HEK293 (cell line): ENCODE data around the gene SULF2.

Source experiments
- CTCF ChIA-PET: fragments of 350-600 bp; formaldehyde crosslinking; extraction: SDS; loops from one replicate; lab custom pipeline; 2021; ENCODE audit warnings: antibody characterized with exemption; lab: Yijun Ruan, JAX
- POLR2A ChIA-PET: fragments of 300-600 bp; formaldehyde crosslinking; extraction: SDS; loops from one replicate; lab custom pipeline; 2020; ENCODE audit warnings: antibody characterized with exemption, inconsistent platforms; lab: Yijun Ruan, JAX
- H3K27ac ChIP-seq: fragments of 200-500 bp; sonication (Bioruptor generic); 2 replicates; pipeline ENCODE4 v1.5.1; 2014; ENCODE audit warnings: low read depth, low read length, control low read depth, inconsistent platforms; ENCODE audit errors: extremely low read depth
- H3K36me3 ChIP-seq, 2 experiments: fragments of 200-500 bp in 1 of 2; sonication (Bioruptor generic) in 1 of 2; 1 replicate in 1 of 2; 2 replicates in 1 of 2; pipeline ENCODE4 v1.5.1; 2014 to 2017; ENCODE audit warnings: inconsistent platforms in 2 of 2, low read length in 2 of 2; ENCODE audit not compliant: control insufficient read depth in 2 of 2, insufficient read depth in 1 of 2
- H3K4me1 ChIP-seq: fragments of 200-500 bp; sonication (Bioruptor generic); 2 replicates; pipeline ENCODE4 v1.5.1; 2014; ENCODE audit warnings: mild to moderate bottlenecking, low read length, inconsistent platforms; ENCODE audit not compliant: control insufficient read depth, insufficient read depth
- H3K4me3 ChIP-seq: 2 replicates; pipeline ENCODE4 v1.5.1; 2011; ENCODE audit warnings: low read depth, mild to moderate bottlenecking, control low read depth, low read length, moderate library complexity
- H3K9me3 ChIP-seq: fragments of 200-500 bp; sonication (Bioruptor generic); 2 replicates; pipeline ENCODE4 v1.5.1; 2014; ENCODE audit warnings: low read depth, low read length, inconsistent platforms; ENCODE audit not compliant: control insufficient read depth, insufficient read depth
- FEZF1 ChIP-seq: fragments of 450-650 bp; formaldehyde crosslinking; IDR thresholded peaks from 2 replicates; pipeline ENCODE4 v1.5.1; 2016; ENCODE audit warnings: missing biosample characterization, missing genetic modification characterization
- IKZF3 ChIP-seq: fragments of 450-650 bp; IDR thresholded peaks from 2 replicates; pipeline ENCODE4 v1.5.0; 2018; ENCODE audit warnings: missing biosample characterization, mild to moderate bottlenecking, missing genetic modification characterization, moderate library complexity
- KLF8 ChIP-seq: fragments of 450-650 bp; formaldehyde crosslinking; IDR thresholded peaks from 2 replicates; pipeline ENCODE4 v1.5.1; 2016; ENCODE audit warnings: missing biosample characterization, missing genetic modification characterization
- PRDM6 ChIP-seq: fragments of 450-650 bp; formaldehyde crosslinking; IDR thresholded peaks from 2 replicates; pipeline ENCODE4 v1.5.1; 2017; ENCODE audit warnings: missing biosample characterization, missing genetic modification characterization
- SCRT1 ChIP-seq: fragments of 450-650 bp; formaldehyde crosslinking; IDR thresholded peaks from 2 replicates; pipeline ENCODE4 v1.5.1; 2016; ENCODE audit warnings: missing biosample characterization, missing genetic modification characterization, borderline replicate concordance
- SP2 ChIP-seq: fragments of 450-650 bp; formaldehyde crosslinking; IDR thresholded peaks from 2 replicates; pipeline ENCODE4 v1.5.1; 2016; ENCODE audit warnings: missing biosample characterization, missing genetic modification characterization
- ZBTB17 ChIP-seq: fragments of 450-650 bp; formaldehyde crosslinking; IDR thresholded peaks from 2 replicates; pipeline ENCODE4 v1.5.1; 2016; ENCODE audit warnings: missing biosample characterization, missing genetic modification characterization
- ZFHX2 ChIP-seq: fragments of 450-650 bp; formaldehyde crosslinking; conservative IDR thresholded peaks from 2 replicates; pipeline ENCODE4 v1.5.1; 2016; ENCODE audit warnings: missing biosample characterization, missing genetic modification characterization
- ZIC2 ChIP-seq: fragments of 450-650 bp; formaldehyde crosslinking; IDR thresholded peaks from 2 replicates; pipeline ENCODE4 v1.5.1; 2016; ENCODE audit warnings: missing biosample characterization, missing genetic modification characterization
- ZNF169 ChIP-seq: fragments of 450-650 bp; formaldehyde crosslinking; IDR thresholded peaks from 2 replicates; pipeline ENCODE4 v1.5.1; 2016; ENCODE audit warnings: missing biosample characterization, missing genetic modification characterization
- ZNF23 ChIP-seq: fragments of 450-650 bp; formaldehyde crosslinking; IDR thresholded peaks from 2 replicates; pipeline ENCODE4 v1.5.1; 2016; ENCODE audit warnings: missing biosample characterization, missing genetic modification characterization, borderline replicate concordance
- ZNF324 ChIP-seq: fragments of 450-650 bp; formaldehyde crosslinking; IDR thresholded peaks from 2 replicates; pipeline ENCODE4 v1.5.1; 2016; ENCODE audit warnings: missing biosample characterization, missing genetic modification characterization
- ZNF48 ChIP-seq: fragments of 450-650 bp; formaldehyde crosslinking; IDR thresholded peaks from 2 replicates; pipeline ENCODE4 v1.5.1; 2016; ENCODE audit warnings: missing biosample characterization, missing genetic modification characterization
- ZNF518A ChIP-seq: fragments of 450-650 bp; formaldehyde crosslinking; conservative IDR thresholded peaks from 2 replicates; pipeline ENCODE4 v1.5.1; 2016; ENCODE audit warnings: low read depth, missing biosample characterization, missing genetic modification characterization
- ZNF521 ChIP-seq: fragments of 450-650 bp; formaldehyde crosslinking; IDR thresholded peaks from 2 replicates; pipeline ENCODE4 v1.5.1; 2017; ENCODE audit warnings: missing biosample characterization, mild to moderate bottlenecking, missing genetic modification characterization
- ZNF621 ChIP-seq: fragments of 450-650 bp; formaldehyde crosslinking; IDR thresholded peaks from 2 replicates; pipeline ENCODE4 v1.5.1; 2017; ENCODE audit warnings: missing biosample characterization, missing genetic modification characterization
- ZNF639 ChIP-seq: fragments of 450-650 bp; formaldehyde crosslinking; IDR thresholded peaks from 2 replicates; pipeline ENCODE4 v1.5.1; 2016; ENCODE audit warnings: missing biosample characterization, missing genetic modification characterization
- ZNF654 ChIP-seq: fragments of 450-650 bp; formaldehyde crosslinking; IDR thresholded peaks from 2 replicates; pipeline ENCODE4 v1.5.1; 2016; ENCODE audit warnings: low read depth, missing biosample characterization, missing genetic modification characterization
- TF ChIP-seq, protein P1 (sequence below): fragments of 450-650 bp; formaldehyde crosslinking; IDR thresholded peaks from 2 replicates; pipeline ENCODE4 v1.5.1; 2017; ENCODE audit warnings: missing biosample characterization, missing genetic modification characterization

Gene SULF2

GRCh38 chr20:47723322-47723721 is 62.0 kb downstream of the SULF2 start:
- Histone ChIP-seq H3K4me3 (no peak overlapping the region), H3K36me3 (no peaks in the 10 kb centered on the region; a peak in 1 of 3 replicates), H3K4me1 (peaks cover 7% of the 10 kb centered on the region), H3K27ac (no peak overlapping the region), H3K9me3 (no peaks in the 10 kb centered on the region)
- no peak for TF ChIP-seq ZNF654 (tag by site-specific recombination)
- TF ChIP-seq ZNF169 (tag by site-specific recombination) = no peak
- no peak for TF ChIP-seq ZNF23 (tag by site-specific recombination)
- TF ChIP-seq ZFHX2 = no peak
- TF ChIP-seq FEZF1 (tag by site-specific recombination) = no peak
- TF ChIP-seq, protein P1, sequence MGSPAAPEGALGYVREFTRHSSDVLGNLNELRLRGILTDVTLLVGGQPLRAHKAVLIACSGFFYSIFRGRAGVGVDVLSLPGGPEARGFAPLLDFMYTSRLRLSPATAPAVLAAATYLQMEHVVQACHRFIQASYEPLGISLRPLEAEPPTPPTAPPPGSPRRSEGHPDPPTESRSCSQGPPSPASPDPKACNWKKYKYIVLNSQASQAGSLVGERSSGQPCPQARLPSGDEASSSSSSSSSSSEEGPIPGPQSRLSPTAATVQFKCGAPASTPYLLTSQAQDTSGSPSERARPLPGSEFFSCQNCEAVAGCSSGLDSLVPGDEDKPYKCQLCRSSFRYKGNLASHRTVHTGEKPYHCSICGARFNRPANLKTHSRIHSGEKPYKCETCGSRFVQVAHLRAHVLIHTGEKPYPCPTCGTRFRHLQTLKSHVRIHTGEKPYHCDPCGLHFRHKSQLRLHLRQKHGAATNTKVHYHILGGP (tag by site-specific recombination) = no peak
- no peak for TF ChIP-seq ZNF621
- no peak for TF ChIP-seq ZNF518A (tag by site-specific recombination)
- no peak for TF ChIP-seq ZNF324
- ChIA-PET POLR2A (no interaction called here), CTCF (interaction anchor here (2.7 kb wide), 1 partner anchor 897 kb away, joined by 20 read pairs; no protein-coding TSS in a partner anchor)

GRCh38 chr20:47720636-47721427 is 64.4 kb downstream of the SULF2 start:
- no peaks in the 10 kb centered on the region for H3K9me3 ChIP-seq
- ChIA-PET CTCF (interaction anchor here (0.6 to 1.8 kb wide), 6 partner anchors 10 to 900 kb away, joined by 3 to 8 read pairs (median 4); no protein-coding TSS in a partner anchor), POLR2A (interaction anchor here (0.7 kb wide), 1 partner anchor 193 kb away, joined by 3 read pairs; no protein-coding TSS in a partner anchor)
- TF ChIP-seq ZNF521 (tag by site-specific recombination) (no peak), ZNF639 (tag by site-specific recombination) (no peak), ZNF48 (tag by site-specific recombination) (no peak), IKZF3 (tag by site-specific recombination) (no peak), PRDM6 (tag by site-specific recombination) (peak; percentile 58; the same call in 1 of the 2 replicates), KLF8 (tag by site-specific recombination) (no peak), ZBTB17 (tag by site-specific recombination) (no peak), SCRT1 (tag by site-specific recombination) (no peak), ZIC2 (tag by site-specific recombination) (peak; percentile 77), SP2 (no peak)
- H3K4me3 ChIP-seq = no peak overlapping the region
- peaks cover 7% of the 10 kb centered on the region for H3K4me1 ChIP-seq
- H3K27ac ChIP-seq = no peak overlapping the region
- no peaks in the 10 kb centered on the region; a peak in 1 of 3 replicates for H3K36me3 ChIP-seq
